HEK293T (cell line): ENCODE data around the gene QKI.

ENCODE experiments used
- ARNT ChIP-seq: fragments of 450-650 bp; IDR thresholded peaks from 2 replicates; pipeline ENCODE4 v1.6.1; 2017; ENCODE audit warnings: mild to moderate bottlenecking
- FOXA1 ChIP-seq: fragments of 450-650 bp; IDR thresholded peaks from 2 replicates; pipeline ENCODE4 v1.6.1; 2016; ENCODE audit warnings: mild to moderate bottlenecking
- FOXK2 ChIP-seq: fragments of 450-650 bp; IDR thresholded peaks from 2 replicates; pipeline ENCODE4 v1.6.1; 2016; ENCODE audit warnings: mild to moderate bottlenecking
- FOXM1 ChIP-seq: fragments of 450-650 bp; IDR thresholded peaks from 2 replicates; pipeline ENCODE4 v1.6.1; 2017; ENCODE audit warnings: mild to moderate bottlenecking, borderline replicate concordance
- HDGF ChIP-seq: fragments of 450-650 bp; IDR thresholded peaks from 2 replicates; pipeline ENCODE4 v1.6.1; 2017; ENCODE audit warnings: antibody characterized with exemption, borderline replicate concordance
- L3MBTL2 ChIP-seq: fragments of 450-650 bp; conservative IDR thresholded peaks from 2 replicates; pipeline ENCODE4 v1.6.1; 2016; ENCODE audit warnings: mild to moderate bottlenecking
- LEF1 ChIP-seq: fragments of 450-650 bp; IDR thresholded peaks from 2 replicates; pipeline ENCODE4 v1.6.1; 2017; ENCODE audit warnings: mild to moderate bottlenecking, borderline replicate concordance
- NFRKB ChIP-seq: fragments of 450-650 bp; IDR thresholded peaks from 2 replicates; pipeline ENCODE4 v1.6.1; 2016; ENCODE audit warnings: mild to moderate bottlenecking, moderate library complexity
- SUZ12 ChIP-seq: fragments of 450-650 bp; IDR thresholded peaks from 2 replicates; pipeline ENCODE4 v1.6.1; 2016; ENCODE audit warnings: mild to moderate bottlenecking
- TARDBP ChIP-seq: fragments of 450-650 bp; IDR thresholded peaks from 2 replicates; pipeline ENCODE4 v1.6.1; 2016
- ZNF384 ChIP-seq: fragments of 450-650 bp; IDR thresholded peaks from 2 replicates; pipeline ENCODE4 v1.6.1; 2016
- TF ChIP-seq, protein P1 (sequence below): fragments of 450-650 bp; IDR thresholded peaks from 2 replicates; pipeline ENCODE4 v1.6.1; 2016

DNA sequence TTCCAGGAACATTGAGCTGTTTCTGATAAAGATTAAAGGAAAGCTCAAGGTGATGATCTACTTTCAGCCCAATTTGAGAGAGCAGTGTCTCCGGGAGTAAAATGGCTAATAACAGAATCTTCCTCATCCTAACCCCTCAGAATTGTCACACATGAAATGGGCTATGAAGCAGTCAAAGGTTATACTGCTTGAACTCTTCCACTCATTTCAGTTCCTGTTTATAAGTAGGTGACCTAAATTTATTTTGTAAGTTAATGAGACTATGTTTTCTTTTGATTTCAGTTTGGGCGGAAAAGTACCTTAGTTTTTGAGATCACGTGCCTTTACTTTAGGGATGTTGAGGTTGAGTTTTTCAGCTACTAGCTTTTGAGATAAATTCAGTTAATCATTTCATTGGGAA, 47.2 kb downstream of the QKI start:
- TF ChIP-seq FOXA1 (no peak), LEF1 (no peak), TARDBP (no peak), L3MBTL2 (no peak), NFRKB (no peak), FOXM1 (no peak), ZNF384 (no peak), HDGF (no peak), FOXK2 (no peak), ARNT (no peak), SUZ12 (no peak)
- TF ChIP-seq, protein P1, sequence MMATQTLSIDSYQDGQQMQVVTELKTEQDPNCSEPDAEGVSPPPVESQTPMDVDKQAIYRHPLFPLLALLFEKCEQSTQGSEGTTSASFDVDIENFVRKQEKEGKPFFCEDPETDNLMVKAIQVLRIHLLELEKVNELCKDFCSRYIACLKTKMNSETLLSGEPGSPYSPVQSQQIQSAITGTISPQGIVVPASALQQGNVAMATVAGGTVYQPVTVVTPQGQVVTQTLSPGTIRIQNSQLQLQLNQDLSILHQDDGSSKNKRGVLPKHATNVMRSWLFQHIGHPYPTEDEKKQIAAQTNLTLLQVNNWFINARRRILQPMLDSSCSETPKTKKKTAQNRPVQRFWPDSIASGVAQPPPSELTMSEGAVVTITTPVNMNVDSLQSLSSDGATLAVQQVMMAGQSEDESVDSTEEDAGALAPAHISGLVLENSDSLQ: no peak
